Retinal pigment epithelial cell (primary cell): ENCODE results near the gene ETFA.

ENCODE experiments used
- DNase-seq: peaks from one replicate; pipeline ENCODE4 v3.0.0-alpha.2; 2010; ENCODE audit warnings: low read depth
- H3K4me3 ChIP-seq: 2 replicates; pipeline ENCODE4 v1.5.1; 2011; ENCODE audit warnings: mild to moderate bottlenecking, low read length, control low read depth, moderate library complexity
- CTCF ChIP-seq: conservative IDR thresholded peaks from 2 replicates; pipeline ENCODE4 v1.5.1; 2011; ENCODE audit warnings: low read depth, low read length, control low read depth, inconsistent platforms

Gene ETFA

DNA sequence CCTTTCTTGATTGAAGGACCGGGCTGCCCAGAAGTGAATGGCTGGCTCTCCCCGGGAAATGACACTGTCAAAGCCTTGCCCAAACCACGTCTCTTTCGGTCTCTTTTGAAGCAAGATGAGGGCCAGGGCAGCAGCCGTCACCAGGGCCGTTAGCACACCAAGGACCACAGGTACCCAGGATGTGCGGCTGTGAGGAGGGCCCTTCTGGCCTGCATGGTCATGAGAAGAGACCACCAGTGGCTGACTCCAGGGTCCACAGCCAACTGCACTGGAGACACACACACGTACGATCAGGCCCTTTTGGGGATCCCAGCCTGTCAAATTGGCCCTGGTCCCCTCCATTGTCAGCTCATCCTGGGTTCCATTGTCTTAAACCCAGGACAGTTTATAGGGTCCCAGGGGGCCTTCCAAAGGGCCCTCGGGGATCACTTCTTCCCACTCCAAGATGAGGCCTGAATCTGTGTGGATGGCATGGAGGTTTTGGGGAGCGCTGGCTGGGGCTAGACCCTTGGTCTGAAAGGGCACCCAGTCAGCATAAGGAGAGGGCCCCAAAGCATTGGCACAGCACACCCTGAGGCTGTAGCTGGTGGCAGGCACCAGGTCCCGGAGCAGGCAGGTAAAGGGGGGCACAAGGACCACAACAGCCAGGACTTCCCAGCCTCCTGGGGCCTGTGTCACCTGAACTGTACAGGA lies 50.9 kb downstream of the ETFA start:
- H3K4me3 ChIP-seq: no peak overlapping the region
- DNase-seq: no peak
- no peak for TF ChIP-seq CTCF

DNA sequence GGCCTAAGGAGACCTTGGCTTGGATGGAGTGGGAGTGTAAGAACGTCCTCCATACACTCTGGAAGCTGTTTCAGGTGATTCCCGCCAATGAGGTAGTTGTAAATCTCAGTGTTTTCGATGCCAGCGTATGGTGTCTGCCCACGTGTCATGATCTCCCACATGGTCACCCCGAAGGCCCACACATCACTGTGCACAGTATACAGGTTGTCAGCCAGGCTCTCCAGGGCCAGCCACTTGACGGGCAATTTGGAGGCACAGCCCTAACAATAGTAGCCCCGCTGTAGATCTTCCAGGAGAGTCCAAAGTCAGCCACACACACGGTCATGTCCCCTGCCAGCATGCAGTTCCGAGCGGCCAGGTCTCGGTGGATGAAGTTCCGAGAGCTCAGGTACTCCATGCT lies 51.9 kb downstream of the ETFA start:
- H3K4me3 ChIP-seq: no peak overlapping the region
- DNase-seq: no peak
- TF ChIP-seq CTCF: no peak

GRCh38 chr15:76258460-76258859 lies 52.8 kb downstream of the ETFA start:
- DNase-seq: no peak
- no peak for TF ChIP-seq CTCF
- H3K4me3 ChIP-seq: no peak overlapping the region

DNA sequence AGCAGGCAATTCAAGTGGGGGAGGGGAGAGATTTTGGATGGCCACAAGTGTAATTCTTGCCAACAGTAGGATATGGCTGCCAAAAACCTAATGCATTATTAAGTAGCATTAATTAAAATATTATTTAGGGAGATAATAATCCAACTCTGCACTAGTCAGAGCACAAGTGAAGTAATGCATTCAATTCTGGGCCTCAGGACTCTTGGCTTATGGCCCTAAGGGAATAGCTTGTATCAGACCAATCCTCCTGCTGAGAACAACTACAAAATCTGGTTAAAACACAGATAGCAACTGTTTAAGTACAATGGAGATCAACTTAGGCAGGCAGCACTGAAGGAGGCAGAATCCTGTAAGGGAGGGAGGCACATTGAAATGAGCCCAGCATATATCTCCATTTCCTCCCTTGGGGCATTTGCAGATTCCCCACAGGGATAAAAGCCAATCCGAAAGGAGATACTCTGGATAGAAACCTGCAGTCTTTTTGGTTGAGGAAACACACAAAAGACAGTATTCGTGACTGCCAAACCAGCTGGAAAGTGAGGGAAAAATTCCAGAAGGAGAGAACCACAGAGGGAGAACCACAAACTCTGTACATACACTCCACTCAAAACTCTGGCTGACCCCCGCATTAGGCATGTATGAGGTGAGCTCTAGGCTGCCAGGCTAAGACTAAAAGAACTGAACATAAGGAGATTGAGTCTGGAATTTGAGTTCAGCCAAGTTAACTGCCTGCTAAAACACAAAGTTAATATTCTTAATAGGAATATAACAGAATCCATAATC lies 57.4 kb downstream of the ETFA start:
- H3K4me3 ChIP-seq: no peak overlapping the region
- no peak for DNase-seq

DNA sequence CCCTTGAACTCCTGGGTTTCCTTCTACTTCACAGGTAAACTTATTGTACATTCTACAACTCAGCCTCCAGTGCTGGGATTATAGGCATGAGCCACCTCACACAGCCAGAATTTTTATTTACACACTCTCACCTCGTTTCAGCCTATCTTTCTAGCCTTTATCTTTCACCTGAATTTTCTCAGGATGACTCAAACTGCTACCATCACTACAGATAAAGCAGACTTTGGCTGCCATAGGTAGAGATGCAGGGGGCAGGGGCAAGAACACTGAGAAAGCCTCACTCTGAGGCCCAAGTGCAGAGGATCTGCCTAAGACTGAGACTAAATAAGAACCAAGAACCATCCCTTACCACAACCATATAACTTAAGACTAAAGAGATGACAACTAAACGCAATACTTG lies 59.0 kb downstream of the ETFA start:
- H3K4me3 ChIP-seq: no peak overlapping the region
- TF ChIP-seq CTCF: no peak
- DNase-seq: no peak

More for the DNA sequence above, 57.4 kb downstream of the ETFA start:
- TF ChIP-seq CTCF: no peak

DNA sequence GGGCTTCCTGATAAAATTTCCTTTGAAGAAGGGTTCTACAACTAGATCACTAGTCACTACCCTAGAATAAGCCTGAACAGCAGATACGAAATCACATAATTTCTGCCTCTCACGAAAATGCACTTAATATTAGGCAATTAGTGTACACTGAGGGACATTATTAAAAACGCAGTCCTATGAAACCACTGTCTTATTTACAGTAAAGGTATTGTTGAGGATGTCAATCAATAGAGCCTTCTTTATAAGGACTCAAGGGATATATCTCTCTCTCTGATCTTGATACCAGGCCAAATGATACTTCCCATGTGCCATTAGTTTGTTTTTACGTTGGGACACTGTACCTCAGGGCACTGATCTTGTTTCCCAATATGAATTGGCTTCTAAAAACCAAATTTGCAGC lies 59.6 kb downstream of the ETFA start:
- no peak overlapping the region for H3K4me3 ChIP-seq
- no peak for DNase-seq
- no peak for TF ChIP-seq CTCF
